Measurements from ENCODE around the gene CACNA2D1.
"Not testable (repeated sequence)": the region's sequence is repeated elsewhere in the genome, so short reads cannot be mapped to it uniquely, and the experiment has no call there.

CACNA2D1 gene

GRCh38 chr7:82389876-82390275 is 53.7 kb downstream of the CACNA2D1 start:
- DNase-seq = no peak

- no peak for DNase-seq
Observed at GRCh38 chr7:82388138-82388537, 55.4 kb downstream of the CACNA2D1 start.

GRCh38 chr7:82386571-82386970 is 57.0 kb downstream of the CACNA2D1 start:
- not testable (repeated sequence) for DNase-seq

- no peak for DNase-seq
Observed at GRCh38 chr7:82384779-82385178, 58.8 kb downstream of the CACNA2D1 start.

GRCh38 chr7:82384051-82384464 is 59.5 kb downstream of the CACNA2D1 start:
- DNase-seq = no peak

- DNase-seq = no peak
Observed at GRCh38 chr7:82382276-82382675, 61.3 kb downstream of the CACNA2D1 start.

GRCh38 chr7:82376739-82377138 is 66.8 kb downstream of the CACNA2D1 start:
- DNase-seq = no peak

- DNase-seq = no peak
Observed at GRCh38 chr7:82375713-82376112, 67.9 kb downstream of the CACNA2D1 start.

GRCh38 chr7:82375129-82375528 is 68.4 kb downstream of the CACNA2D1 start:
- DNase-seq = no peak

GRCh38 chr7:82373926-82374635 is 69.5 kb downstream of the CACNA2D1 start:
- DNase-seq = no peak

- DNase-seq = no peak
Observed at GRCh38 chr7:82364671-82365070, 78.9 kb downstream of the CACNA2D1 start.

GRCh38 chr7:82364048-82364447 is 79.5 kb downstream of the CACNA2D1 start:
- no peak for DNase-seq

- no peak for DNase-seq
Observed at GRCh38 chr7:82362129-82362706, 81.4 kb downstream of the CACNA2D1 start.

- no peak for DNase-seq
Observed at GRCh38 chr7:82360591-82361368, 82.8 kb downstream of the CACNA2D1 start.

- no peak for DNase-seq
Observed at GRCh38 chr7:82359426-82359825, 84.2 kb downstream of the CACNA2D1 start.

GRCh38 chr7:82358923-82359322 is 84.7 kb downstream of the CACNA2D1 start:
- DNase-seq = no peak

- DNase-seq = no peak
Observed at GRCh38 chr7:82358009-82358578, 85.5 kb downstream of the CACNA2D1 start.

GRCh38 chr7:82348251-82348650 is 95.3 kb downstream of the CACNA2D1 start:
- no peak for DNase-seq

- DNase-seq = no peak
Observed at GRCh38 chr7:82347808-82348207, 95.8 kb downstream of the CACNA2D1 start.

- no peak for DNase-seq
Observed at GRCh38 chr7:82345886-82346285, 97.7 kb downstream of the CACNA2D1 start.

- DNase-seq = no peak
Observed at GRCh38 chr7:82343716-82344115, 99.9 kb downstream of the CACNA2D1 start.

GRCh38 chr7:82339958-82340357 is 103.6 kb downstream of the CACNA2D1 start:
- DNase-seq = no peak

GRCh38 chr7:82335927-82336326 is 107.7 kb downstream of the CACNA2D1 start:
- DNase-seq = peak; percentile 34

GRCh38 chr7:82335001-82335400 is 108.6 kb downstream of the CACNA2D1 start:
- no peak for DNase-seq

Measured in NCI-H2029 treated with DMSO at 0.1 percent for 48 hours (cell line).